ENCODE data around the gene GPR61. TPM values are rescaled to one million over a fixed set of nuclear protein-coding genes. Genes with fewer than 3 reads are reported as not detected.
A peak's percentile ranks its signal among the peaks of the same experiment; 100 is the strongest.

GPR61 gene
- total and polyA plus RNA-seq, 9 of the 15 experiments (the other 6 are each of a cell fraction or from before 2014, with no cell fraction given): 0.04 to 1.1 (median 0.25) TPM; not detected in 4

DNA sequence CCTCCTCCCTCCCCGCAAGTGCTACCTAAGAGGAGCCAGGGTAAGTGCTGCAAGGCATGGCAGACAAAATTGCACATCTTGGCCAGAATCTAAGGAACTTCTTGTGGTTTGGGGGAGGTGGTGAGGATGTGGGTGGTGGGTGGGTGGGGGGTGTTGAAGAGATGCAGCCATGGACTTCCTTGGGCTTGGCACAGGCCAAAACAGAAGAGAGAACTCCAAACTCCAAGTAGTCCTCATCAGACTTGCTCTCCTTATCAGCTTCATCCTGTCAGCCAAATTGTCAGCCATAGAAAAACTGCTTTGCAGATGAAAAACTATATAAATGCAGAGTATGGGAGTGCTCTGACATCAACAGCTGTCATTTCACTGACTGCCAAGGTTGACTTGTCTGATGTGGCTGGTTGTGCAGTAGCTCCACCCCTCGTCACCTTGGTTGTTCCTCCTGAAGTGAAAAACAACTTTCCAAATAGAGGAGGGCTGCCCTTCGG is 37.3 kb upstream of the GPR61 start:
- Histone ChIP-seq H3K9me1 (ENCODE audit: control insufficient read depth, insufficient read depth, low read length) (no peaks in the 10 kb centered on the region), H3K4me3 (no peak overlapping the region), H3K9me3 (replicated peaks; ENCODE audit: control insufficient read depth, insufficient read depth, low read depth, low read length) (no peaks in the 10 kb centered on the region), H3K27ac (ENCODE audit: extremely low read depth, low read depth, low read length) (no peak overlapping the region), H3K27me3 (ENCODE audit: control insufficient read depth in 2 of 2, insufficient read depth in 2 of 2, low read length in 2 of 2) (peaks cover 1 to 10% of the 10 kb centered on the region in 2 experiments; a peak in 4 of 5 replicates), H3K36me3 (ENCODE audit: control insufficient read depth, insufficient read depth, low read length) (peaks cover 9% of the 10 kb centered on the region; the same call in 1 of the 3 replicates), H3K9ac (ENCODE audit: insufficient read depth in 1 of 2, low read depth in 2 of 2, low read length in 2 of 2) (no peak overlapping the region), H3K4me1 (replicated peaks in 1 of 2; ENCODE audit: control insufficient read depth in 2 of 2, insufficient read depth in 2 of 2, low read length in 2 of 2) (peaks cover 12 to 31% of the 10 kb centered on the region in 2 experiments), H3K79me2 (ENCODE audit: control insufficient read depth, insufficient read depth, low read length) (no peaks in the 10 kb centered on the region), H3K4me2 (ENCODE audit: insufficient read depth, low read length) (no peak overlapping the region), H2AFZ (ENCODE audit: low read depth, low read length) (no peak overlapping the region), H4K20me1 (replicated peaks; ENCODE audit: control insufficient read depth, insufficient read depth, low read length) (0 out of 2 replicates have a peak, but pooled peaks cover 2% of the 10 kb centered on the region)
- ATAC-seq (peak; percentile 39), FAIRE-seq (peak; percentile 78), DNase-seq (ENCODE audit: extremely low read depth in 1 of 4, low spot score in 3 of 4) (peak in 2 of 4 experiments; percentile 45 to 61)
- BruUV-seq (replicated peaks): no TSS peak
- TF ChIP-seq NCOA4 (IDR thresholded peaks at IDR 0.05; ENCODE audit: partially characterized antibody) (no peak), ZNF766 (CRISPR knock-in tag; conservative IDR thresholded peaks at IDR 0.05) (0 out of 2 replicates have a peak, but pooled peaks have one; percentile 46), SMARCE1 (IDR thresholded peaks at IDR 0.05) (no peak), MEIS2 (IDR thresholded peaks at IDR 0.05; ENCODE audit: partially characterized antibody) (peak; percentile 76), EGR1 (conservative IDR thresholded peaks at IDR 0.05) (0 out of 2 replicates have a peak, but pooled peaks have one; percentile 5)
- TF ChIP-seq, protein P1, sequence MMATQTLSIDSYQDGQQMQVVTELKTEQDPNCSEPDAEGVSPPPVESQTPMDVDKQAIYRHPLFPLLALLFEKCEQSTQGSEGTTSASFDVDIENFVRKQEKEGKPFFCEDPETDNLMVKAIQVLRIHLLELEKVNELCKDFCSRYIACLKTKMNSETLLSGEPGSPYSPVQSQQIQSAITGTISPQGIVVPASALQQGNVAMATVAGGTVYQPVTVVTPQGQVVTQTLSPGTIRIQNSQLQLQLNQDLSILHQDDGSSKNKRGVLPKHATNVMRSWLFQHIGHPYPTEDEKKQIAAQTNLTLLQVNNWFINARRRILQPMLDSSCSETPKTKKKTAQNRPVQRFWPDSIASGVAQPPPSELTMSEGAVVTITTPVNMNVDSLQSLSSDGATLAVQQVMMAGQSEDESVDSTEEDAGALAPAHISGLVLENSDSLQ (IDR thresholded peaks at IDR 0.05): peak; percentile 76
- TF ChIP-seq, protein P2, sequence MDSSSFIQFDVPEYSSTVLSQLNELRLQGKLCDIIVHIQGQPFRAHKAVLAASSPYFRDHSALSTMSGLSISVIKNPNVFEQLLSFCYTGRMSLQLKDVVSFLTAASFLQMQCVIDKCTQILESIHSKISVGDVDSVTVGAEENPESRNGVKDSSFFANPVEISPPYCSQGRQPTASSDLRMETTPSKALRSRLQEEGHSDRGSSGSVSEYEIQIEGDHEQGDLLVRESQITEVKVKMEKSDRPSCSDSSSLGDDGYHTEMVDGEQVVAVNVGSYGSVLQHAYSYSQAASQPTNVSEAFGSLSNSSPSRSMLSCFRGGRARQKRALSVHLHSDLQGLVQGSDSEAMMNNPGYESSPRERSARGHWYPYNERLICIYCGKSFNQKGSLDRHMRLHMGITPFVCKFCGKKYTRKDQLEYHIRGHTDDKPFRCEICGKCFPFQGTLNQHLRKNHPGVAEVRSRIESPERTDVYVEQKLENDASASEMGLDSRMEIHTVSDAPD (CRISPR knock-in tag; IDR thresholded peaks at IDR 0.05): no peak
- in situ Hi-C loops (cut with MboI): no loop called here
- CTCF ChIA-PET (ENCODE audit: low intra/inter-chr PET ratio): interaction anchor here (0.6 to 6.4 kb wide), 2 partner anchors 29 to 343 kb away, joined by 3 to 84 read pairs; no protein-coding TSS in a partner anchor
- intact Hi-C loops (cut with micrococcal nuclease): no loop called here
- WGBS (ENCODE audit: insufficient coverage, low coverage, missing lambda C conversion rate): 45% methylated on average over 3 of the region's 3 CpGs
- POLR2A ChIA-PET: interaction anchor here (0.6 to 3.1 kb wide), 13 partner anchors 9 to 783 kb away, joined by 3 to 17 read pairs (median 3); partner anchors contain the start of genes CYB561D1 and GNAI3

Measured in K562 (cell line).